Osteoblast (primary cell): ENCODE data around the gene SYNPO. TPM values are rescaled to one million over a fixed set of nuclear protein-coding genes. Genes with fewer than 3 reads are reported as not detected.

Source experiments
- total RNA-seq: library from RNA; depleted of rRNA; stranded (reverse); fragments of >200 nt; gene quantifications from 2 replicates; pipeline ENCODE4 v1.2.3, GENCODE V29; 2012

SYNPO gene
- total RNA-seq, 1 donor: 4.0 TPM

Other genes starting within 250 kb of the SYNPO start
- 21.4 and 83.4 TPM in 2 replicates for gene CD74, start 227.8 kb upstream of the SYNPO start, total RNA-seq
- gene RPS14, start 190.9 kb upstream of the SYNPO start, total RNA-seq: 1,720 and 2,211 TPM in 2 replicates
- 89.9 and 104 TPM in 2 replicates for gene NDST1, start 132.5 kb upstream of the SYNPO start, total RNA-seq
- gene MYOZ3, start 20.6 kb downstream of the SYNPO start, total RNA-seq: under 0.01 TPM in 1 of 2 replicates, not detected in the other
- 27.1 and 29.2 TPM in 2 replicates for gene RBM22, start 60.4 kb downstream of the SYNPO start, total RNA-seq
- 66.2 and 68.1 TPM in 2 replicates for gene DCTN4, start 118.4 kb downstream of the SYNPO start, total RNA-seq
- gene SMIM3, start 138.1 kb downstream of the SYNPO start, total RNA-seq: 46.3 and 51.9 TPM in 2 replicates
- gene IRGM, start 205.9 kb downstream of the SYNPO start, total RNA-seq: not detected in 2 replicates